Hematopoietic multipotent progenitor cell treated with erythropoietin and hydrocortisone succinate and interleukin-3 and kit ligand, for 17 days (in vitro differentiated cells): ENCODE results near the gene TMEM175.

Source experiments
- DNase-seq: peaks from one replicate; pipeline ENCODE4 v3.0.0-alpha.2; 2015; ENCODE audit warnings: low spot score

TMEM175 gene

DNA sequence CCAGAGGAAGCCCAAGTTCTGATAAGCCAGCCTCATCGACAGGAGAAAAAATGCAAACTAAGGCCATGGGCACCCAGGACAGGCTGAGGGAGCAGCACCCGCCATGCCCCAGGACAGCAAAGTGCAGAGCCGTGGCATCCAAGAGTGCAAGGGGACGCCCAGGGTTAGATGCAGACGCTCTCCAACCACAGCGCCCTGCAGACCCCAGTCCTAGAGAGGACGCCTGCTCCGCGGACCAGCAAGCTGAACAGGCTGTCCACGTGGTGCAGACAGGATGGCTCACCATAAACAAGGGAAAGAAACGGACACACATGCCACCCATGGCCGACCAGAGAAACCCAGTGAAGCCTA lies 32.7 kb upstream of the TMEM175 start:
- no peak for DNase-seq

DNA sequence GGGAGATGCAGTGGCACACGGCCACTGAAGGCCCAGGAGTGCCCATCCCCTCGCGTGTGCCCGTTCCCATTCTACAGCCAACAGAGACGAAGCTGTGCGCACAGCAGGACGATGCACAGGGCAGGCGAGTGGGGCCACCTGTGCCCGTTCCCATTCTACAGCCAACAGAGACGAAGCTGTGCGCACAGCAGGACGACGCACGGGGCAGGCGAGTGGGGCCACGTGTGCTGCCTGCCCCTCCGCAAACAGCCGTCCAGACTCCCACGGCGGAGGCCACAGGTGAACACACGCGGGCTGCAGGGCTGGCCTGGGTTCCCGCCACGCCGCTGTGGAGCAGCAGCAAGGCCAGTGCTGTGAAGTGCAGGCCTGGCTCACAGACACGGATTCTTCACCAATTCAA lies 32.2 kb upstream of the TMEM175 start:
- no peak for DNase-seq

DNA sequence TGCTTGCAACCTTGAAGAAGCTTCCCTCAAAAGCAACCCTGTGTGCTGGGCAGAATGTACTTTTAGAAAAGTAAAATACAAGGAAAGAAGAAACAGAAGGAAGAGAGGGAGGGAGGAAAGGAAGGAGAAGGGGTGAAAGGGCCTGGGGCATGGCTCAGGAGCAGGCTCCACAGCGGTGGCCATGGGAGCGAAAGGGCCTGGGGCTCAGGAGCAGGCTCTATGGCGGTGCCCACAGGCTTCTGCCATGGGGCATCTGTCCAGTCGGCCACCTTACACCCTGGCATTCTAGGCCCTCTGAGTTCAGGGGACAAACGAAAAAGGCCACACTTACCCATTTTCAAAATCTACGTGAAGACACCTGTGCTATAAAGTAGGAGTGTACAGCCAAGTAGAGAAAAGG lies 31.5 kb upstream of the TMEM175 start:
- no peak for DNase-seq

DNA sequence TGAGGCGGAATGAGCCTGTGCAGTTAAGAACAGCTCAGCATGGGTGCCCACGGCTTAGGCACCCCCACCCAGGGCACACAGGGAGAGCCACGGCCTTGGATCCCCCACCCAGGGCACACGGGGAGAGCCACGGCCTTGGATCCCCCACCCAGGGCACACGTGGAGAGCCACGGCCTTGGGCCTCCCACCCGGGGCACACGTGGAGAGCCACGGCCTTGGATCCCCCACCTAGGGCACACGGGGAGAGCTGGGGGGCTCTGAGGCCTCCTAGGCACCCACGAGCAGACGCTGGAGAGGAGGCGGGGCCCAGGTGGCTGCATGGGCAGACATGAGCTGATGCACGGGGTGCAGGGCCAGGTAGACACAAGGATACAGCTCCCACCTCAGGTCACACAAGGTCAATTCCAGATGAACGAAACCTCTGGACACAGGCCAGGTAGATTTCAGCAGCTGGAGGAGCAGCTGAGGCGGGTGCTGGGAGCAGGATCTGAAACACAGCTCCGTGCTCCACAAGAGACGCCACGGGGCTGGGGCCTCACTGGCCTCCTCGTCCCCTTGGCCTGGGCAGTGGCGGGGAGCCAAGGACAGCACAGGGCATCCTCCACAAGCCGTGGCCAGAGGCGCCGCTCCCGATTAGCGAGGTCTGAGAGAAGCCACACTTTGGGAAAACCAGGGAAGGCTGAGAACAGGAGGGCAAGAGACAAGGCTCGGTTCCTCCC lies 30.9 kb upstream of the TMEM175 start:
- DNase-seq, result no peak

DNA sequence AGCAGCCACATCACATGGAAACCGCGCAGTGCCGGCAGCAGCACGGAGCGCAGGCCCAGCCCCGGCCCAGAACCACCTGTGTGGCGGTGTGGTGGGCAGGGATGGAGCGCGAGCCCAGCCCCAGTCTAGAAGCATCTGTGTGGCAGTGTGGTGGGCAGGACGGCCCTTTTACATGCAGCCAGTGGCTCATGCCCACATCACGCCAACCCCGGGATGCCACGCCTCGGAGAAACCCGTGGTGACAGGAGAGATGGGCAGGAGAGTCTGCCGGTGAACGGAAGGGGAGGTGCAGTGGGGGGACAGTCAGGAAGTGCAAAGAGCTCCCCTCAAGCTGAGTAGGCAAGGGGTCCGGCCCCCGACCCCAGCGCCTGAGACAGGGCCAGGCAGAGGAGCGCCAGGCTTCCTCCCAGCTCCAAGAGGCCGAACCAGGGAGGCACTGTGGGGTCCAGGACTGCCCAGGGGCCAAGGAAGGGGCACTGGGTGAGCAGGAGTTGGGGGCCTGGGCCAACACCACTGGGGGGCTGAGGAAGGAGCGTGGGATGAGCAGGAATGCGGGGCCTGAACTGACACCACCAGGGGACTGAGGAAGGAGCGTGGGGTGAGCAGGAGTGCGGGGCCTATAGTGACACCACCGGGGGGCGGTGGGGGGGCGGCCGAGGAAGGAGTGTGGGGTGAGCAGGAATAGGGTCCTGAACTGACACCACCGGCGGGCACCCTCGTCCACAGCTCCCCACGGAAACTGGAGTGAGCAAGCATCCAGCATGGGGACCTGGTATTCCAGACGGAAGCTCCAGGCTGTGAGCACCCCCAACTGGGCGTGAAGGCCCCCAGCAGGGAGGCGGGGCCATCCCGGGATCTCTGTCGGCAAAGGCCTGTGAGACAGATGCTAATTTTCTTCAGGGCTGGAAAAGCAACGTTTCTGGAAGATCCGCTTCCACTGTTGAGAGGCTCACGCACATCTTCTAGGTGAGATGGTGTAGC lies 28.9 kb upstream of the TMEM175 start:
- DNase-seq, result no peak

DNA sequence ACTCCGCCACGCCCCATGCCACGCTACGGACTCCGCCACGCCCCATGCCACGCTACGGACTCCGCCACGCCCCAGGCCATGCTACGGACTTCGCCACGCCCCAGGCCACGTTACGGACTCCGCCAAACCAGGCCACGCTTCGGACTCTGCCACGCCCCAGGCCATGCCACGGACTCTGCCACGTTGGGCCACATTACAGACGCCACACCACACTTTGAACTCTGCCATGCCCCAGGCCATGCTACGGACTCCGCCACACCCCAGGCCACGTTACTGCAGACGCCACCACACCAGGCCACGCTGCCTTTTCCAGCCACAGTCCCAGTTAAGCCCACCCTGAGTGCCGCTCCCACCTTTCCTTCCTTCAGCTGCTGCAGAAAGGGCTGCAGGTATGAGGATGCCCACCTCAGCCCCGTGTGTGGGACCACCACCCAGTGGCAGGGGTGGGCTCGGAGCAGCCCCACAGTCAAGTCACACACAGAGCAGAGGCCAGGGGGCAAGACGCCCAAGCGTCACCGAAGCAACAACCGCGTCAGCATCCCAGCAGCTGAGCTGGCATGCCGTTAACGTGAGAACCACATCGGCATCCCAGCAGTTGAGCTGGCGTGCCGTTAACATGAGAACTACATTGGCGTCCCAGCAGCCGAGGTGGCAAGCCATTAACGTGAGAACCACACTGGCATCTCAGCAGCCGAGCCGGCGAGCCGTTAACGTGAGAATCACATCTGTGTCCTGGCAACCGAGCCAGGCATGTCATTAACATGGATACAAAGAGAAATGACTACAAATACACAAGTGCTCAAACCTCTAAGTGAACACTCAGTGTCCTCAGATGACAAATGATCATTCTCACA lies 26.5 kb upstream of the TMEM175 start:
- no peak for DNase-seq

DNA sequence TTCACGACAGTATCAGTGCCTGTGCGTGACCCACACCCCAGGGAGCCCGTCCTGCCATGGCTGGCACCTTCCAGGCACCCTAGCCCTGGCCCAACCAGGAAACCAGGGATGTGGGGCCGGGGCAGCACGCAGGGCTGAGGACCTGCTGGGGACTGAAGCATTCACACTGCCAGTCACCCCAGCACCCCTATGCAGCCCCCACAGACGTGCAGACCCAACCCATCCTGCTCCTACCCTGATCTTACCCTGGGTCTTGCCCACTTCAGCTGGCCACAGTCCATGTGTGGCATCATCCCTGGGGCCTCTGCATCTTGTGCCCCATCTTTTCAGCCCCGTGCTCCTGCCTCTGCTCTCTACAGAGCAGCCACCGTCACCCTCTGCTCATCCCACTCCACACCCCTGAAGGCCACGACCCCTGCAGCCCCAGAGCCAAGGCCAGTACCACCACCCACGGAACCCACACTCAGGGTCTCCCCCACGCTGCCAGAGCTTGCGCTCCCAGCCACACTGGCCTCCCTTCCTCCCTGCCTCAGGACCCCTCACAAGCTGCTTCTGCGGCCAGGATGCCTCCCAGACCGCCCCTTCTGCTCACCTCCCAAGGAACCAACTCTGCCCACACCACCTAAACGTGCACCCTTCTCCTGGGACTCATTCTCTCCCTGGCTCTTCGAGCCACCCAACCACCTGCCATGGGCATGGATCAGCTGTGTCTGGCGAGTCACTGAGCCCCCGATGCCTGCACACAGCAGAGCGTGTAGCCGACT lies 25.7 kb upstream of the TMEM175 start:
- no peak for DNase-seq

DNA sequence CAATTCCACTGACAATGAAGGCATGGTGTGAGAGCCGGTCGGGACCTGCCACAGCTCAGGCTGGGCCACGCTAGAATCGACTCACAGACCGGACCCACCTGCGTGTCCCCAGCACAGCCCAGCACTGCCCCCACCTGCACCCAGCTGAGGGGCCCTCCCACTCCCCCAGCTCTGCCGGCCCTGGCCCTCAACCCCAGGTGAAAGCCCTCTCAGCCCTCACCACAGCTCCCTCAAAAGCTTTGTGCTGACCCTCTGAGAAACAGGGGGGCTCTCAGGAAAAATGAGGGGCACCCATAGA lies 25.2 kb upstream of the TMEM175 start:
- no peak for DNase-seq

DNA sequence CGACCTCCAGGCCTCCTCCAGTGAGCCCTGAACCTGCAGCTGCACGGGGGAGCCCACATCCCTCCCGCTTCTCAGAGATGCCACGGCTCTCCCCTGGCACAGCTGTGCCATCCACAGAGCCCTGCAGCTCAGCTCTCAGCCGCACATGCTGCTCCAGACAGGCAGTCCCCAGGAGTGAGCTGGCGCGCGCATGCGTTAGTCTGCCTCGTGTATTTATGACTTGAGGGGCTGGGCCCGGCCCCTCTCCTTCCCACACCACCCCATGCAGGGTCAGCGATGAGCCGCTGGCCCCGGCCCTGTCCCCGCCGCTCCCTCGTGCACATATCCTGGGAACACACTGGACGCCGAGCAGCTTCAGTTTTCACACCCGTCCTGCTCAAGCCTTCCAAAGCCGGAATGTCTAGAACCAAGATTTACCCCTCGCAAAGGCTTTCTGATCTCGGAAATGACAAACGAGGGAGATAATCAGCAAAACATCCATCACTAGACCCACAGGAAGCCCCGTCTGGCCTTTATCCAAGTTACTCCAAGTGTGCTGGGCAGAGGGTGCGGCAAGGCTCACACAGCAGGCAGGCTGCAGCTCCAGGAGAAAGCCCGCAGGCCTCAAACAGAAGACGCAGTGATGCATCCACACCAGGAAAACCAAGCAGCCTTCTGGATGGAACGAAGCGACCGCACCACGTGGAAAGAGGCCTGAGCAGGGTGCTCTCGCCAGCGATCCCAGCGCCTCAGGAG lies 24.4 kb upstream of the TMEM175 start:
- DNase-seq, result no peak

DNA sequence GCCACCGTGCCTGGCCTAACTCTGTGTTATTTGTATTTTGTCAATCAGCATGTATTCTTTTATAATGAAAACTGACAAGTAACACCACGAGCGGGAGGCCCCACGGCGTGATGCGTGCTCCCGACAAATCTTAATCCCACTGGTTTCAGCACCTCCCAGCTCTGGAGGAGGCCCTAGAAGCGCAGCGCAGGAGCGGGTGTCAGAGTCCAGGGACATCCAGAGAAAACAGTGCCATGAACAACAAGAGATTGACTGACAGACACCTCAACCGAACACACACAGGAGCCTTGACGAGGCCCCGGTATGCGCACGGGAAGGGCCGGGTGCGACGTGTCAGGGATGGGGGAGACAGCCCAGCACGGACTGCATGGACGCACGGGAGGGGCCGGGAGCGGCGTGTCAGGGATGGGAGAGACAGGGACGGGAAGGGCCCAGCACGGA lies 23.1 kb upstream of the TMEM175 start:
- no peak for DNase-seq

DNA sequence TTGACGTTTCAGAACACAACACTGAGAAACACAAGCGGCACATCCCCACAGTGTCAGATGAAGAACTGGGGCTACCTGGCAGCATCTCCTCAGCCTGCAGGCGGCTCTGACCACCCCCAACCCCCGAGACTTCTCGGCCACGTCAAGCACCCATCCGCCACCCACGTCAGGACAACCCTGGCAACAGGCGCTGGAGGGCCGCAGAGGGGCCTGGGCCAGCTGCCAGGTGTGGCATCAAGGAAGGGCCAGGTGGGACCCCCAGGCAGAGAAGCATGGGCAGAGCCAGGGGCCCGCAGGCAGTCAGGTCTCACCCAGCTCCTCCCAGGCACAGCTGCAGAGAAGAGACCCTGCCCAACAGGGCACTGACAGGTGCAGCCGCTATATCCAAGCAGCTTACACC lies 22.4 kb upstream of the TMEM175 start:
- DNase-seq, result no peak

DNA sequence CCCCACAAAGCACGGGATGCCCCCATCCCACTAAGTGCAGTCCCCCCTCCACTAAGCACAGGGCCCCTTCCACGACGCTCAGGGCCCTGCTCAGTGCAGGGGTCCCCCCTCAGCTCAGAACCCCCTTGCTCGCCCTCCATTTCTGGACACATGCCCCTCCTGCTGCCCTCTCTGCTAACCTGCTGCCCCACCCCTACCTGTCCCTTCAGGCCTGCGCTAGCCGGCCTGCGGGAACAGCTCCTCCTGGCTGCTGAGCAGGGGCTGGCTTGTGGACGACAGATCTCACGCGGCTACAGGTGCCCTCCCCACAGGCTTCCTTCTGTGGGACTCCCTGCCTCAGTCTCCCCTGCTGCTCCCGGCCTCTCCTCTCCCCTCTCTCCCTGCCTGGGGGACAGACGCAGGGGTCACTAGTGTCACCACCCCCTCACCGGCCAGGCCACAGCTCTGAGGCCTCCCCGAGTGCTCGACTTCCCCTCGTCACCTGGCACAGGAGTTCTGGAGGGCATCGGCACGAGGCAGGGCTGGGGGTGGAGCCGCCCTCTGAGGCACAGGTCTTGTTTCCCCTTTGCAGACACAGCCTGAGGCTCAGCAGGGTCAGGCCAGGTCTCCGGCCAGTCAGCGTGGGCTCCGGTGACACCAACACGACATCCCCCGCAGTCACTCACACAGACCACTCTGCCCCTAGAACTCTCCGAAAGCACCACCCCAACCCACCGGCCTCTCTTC lies 21.7 kb upstream of the TMEM175 start:
- DNase-seq, result no peak

DNA sequence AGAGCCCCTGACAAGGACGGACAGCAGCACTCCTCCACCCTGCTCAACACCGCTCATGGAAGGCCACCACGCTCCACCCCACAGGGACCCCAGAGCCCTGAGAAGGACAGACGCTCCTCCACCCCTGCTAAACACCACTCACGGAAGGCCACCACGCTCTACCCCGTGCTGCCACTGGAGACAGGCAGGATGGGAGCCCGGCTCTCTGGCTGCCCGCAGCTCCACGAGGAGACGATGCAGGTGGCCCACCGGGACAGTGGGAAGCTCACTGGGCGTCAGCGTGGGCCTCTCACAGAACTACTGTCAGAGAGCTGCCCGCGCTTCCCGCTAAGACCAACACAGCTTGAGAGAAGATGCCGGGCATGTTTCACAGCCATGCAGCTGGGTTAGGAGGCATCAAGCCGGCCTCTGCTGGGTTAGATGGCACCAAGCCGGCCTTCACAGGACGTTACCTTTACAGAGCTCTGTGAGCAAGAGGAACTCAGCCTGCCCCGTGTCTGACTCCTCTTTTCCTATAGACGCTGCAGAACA lies 21.0 kb upstream of the TMEM175 start:
- DNase-seq, result no peak

DNA sequence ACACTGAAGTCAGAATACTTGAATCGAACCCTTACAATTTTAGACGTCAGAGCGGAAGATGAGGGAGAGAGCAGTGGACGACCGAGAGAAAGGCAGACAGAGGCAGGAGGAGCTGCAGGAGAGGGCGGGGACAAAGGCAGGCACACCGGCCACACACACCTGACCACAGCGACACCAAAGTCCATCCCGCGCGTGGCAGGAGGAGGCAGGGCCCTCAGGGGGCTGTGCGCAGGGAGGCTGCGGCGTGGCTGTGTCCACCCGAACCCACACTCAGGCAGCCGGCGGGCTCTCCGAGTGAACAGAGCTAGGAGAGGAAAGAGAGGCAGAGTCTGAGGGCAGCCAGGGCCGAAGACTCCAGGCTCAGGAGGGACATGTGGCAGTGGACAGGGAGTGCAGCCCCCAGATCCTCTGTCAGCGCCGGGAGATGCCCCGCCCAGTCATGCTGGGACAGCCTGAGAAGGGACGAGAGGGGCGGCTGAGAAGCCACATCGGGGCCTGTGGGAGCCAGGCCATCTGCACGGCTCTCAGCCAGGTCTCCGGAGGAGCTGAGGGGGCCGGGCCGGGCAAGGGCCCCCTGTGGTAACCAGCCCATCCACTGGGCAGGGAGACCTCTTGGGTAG lies 20.3 kb upstream of the TMEM175 start:
- DNase-seq, result no peak

DNA sequence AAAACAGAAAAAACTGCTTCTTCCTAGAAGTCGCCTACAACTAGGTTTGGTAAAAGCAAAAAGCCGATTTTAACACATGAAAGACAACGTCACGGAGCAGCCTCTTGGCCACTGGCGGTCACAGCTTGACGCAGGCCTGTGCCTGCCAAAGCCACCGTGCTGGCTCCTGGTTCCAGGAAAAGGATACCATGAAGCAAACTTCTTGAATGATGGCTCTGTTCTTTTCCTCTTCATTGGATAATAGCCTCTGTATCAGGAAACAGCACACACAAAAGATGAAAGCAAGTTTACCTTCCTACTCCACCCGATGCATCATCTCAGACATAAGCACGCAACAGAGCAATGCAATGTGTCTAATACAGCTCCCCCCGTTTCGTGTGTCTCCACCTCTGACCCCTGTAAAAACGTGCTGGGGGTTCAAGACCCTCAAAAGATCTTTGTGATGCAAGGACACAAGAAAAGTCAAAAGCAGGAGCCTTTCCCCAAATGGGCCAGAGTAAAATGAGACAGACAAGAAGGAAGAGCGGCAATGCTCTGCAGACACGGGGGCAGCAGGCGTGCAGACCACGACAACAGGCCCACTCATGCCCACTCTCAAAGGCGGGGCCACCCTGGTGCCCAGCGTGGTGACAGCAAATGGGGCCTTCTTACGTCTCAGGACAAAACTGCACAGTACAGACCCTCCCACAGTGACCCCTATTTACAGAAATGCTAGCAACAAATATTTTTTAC lies 19.5 kb upstream of the TMEM175 start:
- DNase-seq, result no peak

DNA sequence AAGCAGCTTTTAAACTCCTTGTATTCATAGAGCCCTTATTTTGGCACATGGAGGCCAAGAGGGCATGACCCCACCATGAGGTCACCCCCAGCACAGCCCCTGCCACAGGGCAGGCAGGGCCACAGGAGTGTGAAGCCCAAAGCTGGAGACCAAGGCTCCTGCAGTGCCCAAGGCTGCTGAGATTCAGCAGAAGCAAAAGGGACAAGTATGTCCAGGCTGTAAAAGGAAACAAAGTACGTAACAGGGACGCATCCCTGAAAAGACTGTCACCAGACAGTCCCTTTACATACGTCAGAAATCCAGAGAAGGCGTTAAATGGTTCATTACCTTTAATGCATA lies 19.0 kb upstream of the TMEM175 start:
- DNase-seq, result no peak

DNA sequence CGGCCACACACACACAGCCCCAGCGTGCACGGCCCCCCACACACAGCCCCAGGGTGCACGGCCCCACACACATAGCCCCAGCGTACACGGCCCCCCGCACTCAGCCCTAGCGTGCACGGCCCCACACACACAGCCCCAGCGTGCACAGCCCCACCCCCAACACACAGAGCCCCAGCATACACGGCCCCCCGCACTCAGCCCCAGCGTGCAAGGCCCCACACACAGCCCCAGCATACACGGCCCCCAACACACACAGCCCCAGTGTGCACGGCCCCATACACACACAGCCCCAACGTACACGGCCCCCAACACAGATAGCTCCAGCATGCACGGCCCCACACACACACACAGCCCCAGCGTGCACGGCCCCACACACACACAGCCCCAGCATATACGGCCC lies 17.7 kb upstream of the TMEM175 start:
- DNase-seq, result no peak

DNA sequence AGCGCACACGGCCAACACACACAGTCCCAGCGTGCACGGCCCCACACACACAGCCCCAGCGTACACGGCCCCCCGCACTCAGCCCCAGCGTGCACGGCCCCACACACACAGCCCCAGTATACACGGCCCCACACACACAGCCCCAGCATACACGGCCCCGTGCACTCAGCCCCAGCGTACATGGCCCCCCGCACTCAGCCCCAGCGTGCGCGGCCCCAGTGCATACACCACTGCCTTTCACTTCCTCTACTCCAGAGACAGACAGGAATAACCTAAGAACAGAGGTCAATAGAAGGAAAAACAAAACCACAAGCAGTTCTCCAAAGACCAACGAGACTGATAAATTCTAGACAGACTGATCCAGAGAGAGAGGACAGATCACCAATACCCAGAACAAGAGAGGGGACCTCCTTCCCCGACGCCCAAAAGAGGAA lies 17.2 kb upstream of the TMEM175 start:
- no peak for DNase-seq

DNA sequence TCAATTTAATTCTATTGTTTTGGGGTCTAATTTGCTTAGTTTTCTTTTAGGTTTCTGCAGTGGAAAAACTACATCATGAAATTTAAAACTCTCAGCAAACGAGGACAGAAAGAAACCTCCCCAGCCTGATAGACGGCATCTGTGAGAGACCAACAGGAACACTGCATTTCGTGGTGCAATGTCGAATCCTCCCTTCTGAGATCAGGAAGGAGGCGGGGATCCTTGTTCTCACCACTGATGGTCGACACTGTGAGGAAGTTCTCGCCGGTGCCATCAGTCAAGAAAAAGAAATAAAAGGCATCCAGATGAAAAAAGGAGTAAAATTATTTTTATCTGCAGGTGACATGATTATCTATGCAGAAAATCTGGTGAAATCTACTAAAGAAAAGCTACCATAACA lies 16.7 kb upstream of the TMEM175 start:
- no peak for DNase-seq
